ENCODE results near the gene SPAG16.

The SPAG16 gene

GRCh38 chr2:214311931-214312749, 1027.9 kb downstream of the SPAG16 start:
- no peak for DNase-seq

- DNase-seq = no peak
Measured at GRCh38 chr2:214315324-214315723, 1031.1 kb downstream of the SPAG16 start.

- no peak for DNase-seq
Measured at GRCh38 chr2:214320211-214320610, 1035.9 kb downstream of the SPAG16 start.

- no peak for DNase-seq
Measured at GRCh38 chr2:214322662-214323061, 1038.4 kb downstream of the SPAG16 start.

GRCh38 chr2:214325404-214325803, 1041.1 kb downstream of the SPAG16 start:
- DNase-seq = no peak

- no peak for DNase-seq
Measured at GRCh38 chr2:214328941-214329340, 1044.7 kb downstream of the SPAG16 start.

- DNase-seq = no peak
Measured at GRCh38 chr2:214341646-214342045, 1057.4 kb downstream of the SPAG16 start.

GRCh38 chr2:214358506-214358905, 1074.2 kb downstream of the SPAG16 start:
- no peak for DNase-seq

GRCh38 chr2:214361116-214361515, 1076.9 kb downstream of the SPAG16 start:
- no peak for DNase-seq

GRCh38 chr2:214365549-214365948, 1081.3 kb downstream of the SPAG16 start:
- DNase-seq = no peak

- no peak for DNase-seq
Measured at GRCh38 chr2:214367171-214367570, 1082.9 kb downstream of the SPAG16 start.

GRCh38 chr2:214376618-214377285, 1092.5 kb downstream of the SPAG16 start:
- DNase-seq = no peak

GRCh38 chr2:214377286-214377624, 1093.0 kb downstream of the SPAG16 start:
- no peak for DNase-seq

GRCh38 chr2:214378455-214379103, 1094.3 kb downstream of the SPAG16 start:
- no peak for DNase-seq

- DNase-seq = no peak
Measured at GRCh38 chr2:214379227-214379626, 1095.0 kb downstream of the SPAG16 start.

- DNase-seq = no peak
Measured at GRCh38 chr2:214380681-214381080, 1096.4 kb downstream of the SPAG16 start.

- DNase-seq = no peak
Measured at GRCh38 chr2:214382229-214382628, 1098.0 kb downstream of the SPAG16 start.

GRCh38 chr2:214386720-214387119, 1102.5 kb downstream of the SPAG16 start:
- DNase-seq = no peak

- no peak for DNase-seq
Measured at GRCh38 chr2:214389334-214389733, 1105.1 kb downstream of the SPAG16 start.

- DNase-seq = no peak
Measured at GRCh38 chr2:214393796-214394195, 1109.5 kb downstream of the SPAG16 start.

- DNase-seq = no peak
Measured at GRCh38 chr2:214395040-214395439, 1110.8 kb downstream of the SPAG16 start.

GRCh38 chr2:214401580-214401979, 1117.3 kb downstream of the SPAG16 start:
- no peak for DNase-seq

- peak; percentile 31 for DNase-seq
Measured at GRCh38 chr2:214410128-214410775, 1126.0 kb downstream of the SPAG16 start.

Data from NCI-H2227 treated with DMSO at 0.1 percent for 48 hours (cell line).